ENCODE data around the gene PRAME.
"Not testable (repeated sequence)": the region's sequence is repeated elsewhere in the genome, so short reads cannot be mapped to it uniquely, and the experiment has no call there.

The PRAME gene

GRCh38 chr22:22550789-22551434 lies 8.2 kb downstream of the PRAME start:
- DNase-seq (ENCODE audit: low spot score) = no peak

GRCh38 chr22:22548910-22549309 lies 10.2 kb downstream of the PRAME start:
- DNase-seq (ENCODE audit: low spot score) = no peak

- no peak for DNase-seq (ENCODE audit: low spot score)
Measured at GRCh38 chr22:22548317-22548716, 10.7 kb downstream of the PRAME start.

GRCh38 chr22:22547692-22548300 lies 11.3 kb downstream of the PRAME start:
- DNase-seq (ENCODE audit: low spot score) = no peak

GRCh38 chr22:22547226-22547625 lies 11.8 kb downstream of the PRAME start:
- no peak for DNase-seq (ENCODE audit: low spot score)

GRCh38 chr22:22546490-22546889 lies 12.6 kb downstream of the PRAME start:
- DNase-seq (ENCODE audit: low spot score) = no peak

- no peak for DNase-seq (ENCODE audit: low spot score)
Measured at GRCh38 chr22:22545084-22545483, 14.0 kb downstream of the PRAME start.

- no peak for DNase-seq (ENCODE audit: low spot score)
Measured at GRCh38 chr22:22538226-22538989, 20.7 kb downstream of the PRAME start.

- DNase-seq (ENCODE audit: low spot score) = no peak
Measured at GRCh38 chr22:22536916-22537315, 22.1 kb downstream of the PRAME start.

GRCh38 chr22:22536515-22536914 lies 22.6 kb downstream of the PRAME start:
- DNase-seq (ENCODE audit: low spot score) = no peak

GRCh38 chr22:22535662-22536061 lies 23.4 kb downstream of the PRAME start:
- no peak for DNase-seq (ENCODE audit: low spot score)

GRCh38 chr22:22534604-22535415 lies 24.3 kb downstream of the PRAME start:
- DNase-seq (ENCODE audit: low spot score) = no peak

- DNase-seq (ENCODE audit: low spot score) = no peak
Measured at GRCh38 chr22:22533863-22534262, 25.2 kb downstream of the PRAME start.

GRCh38 chr22:22533417-22533816 lies 25.6 kb downstream of the PRAME start:
- no peak for DNase-seq (ENCODE audit: low spot score)

GRCh38 chr22:22532547-22533071 lies 26.5 kb downstream of the PRAME start:
- not testable (repeated sequence) for DNase-seq (ENCODE audit: low spot score)

- DNase-seq (ENCODE audit: low spot score) = no peak
Measured at GRCh38 chr22:22531770-22532546, 27.1 kb downstream of the PRAME start.

GRCh38 chr22:22528780-22529179 lies 30.3 kb downstream of the PRAME start:
- no peak for DNase-seq (ENCODE audit: low spot score)

- DNase-seq (ENCODE audit: low spot score) = no peak
Measured at GRCh38 chr22:22527312-22527711, 31.8 kb downstream of the PRAME start.

- no peak for DNase-seq (ENCODE audit: low spot score)
Measured at GRCh38 chr22:22526125-22526912, 32.7 kb downstream of the PRAME start.

GRCh38 chr22:22523494-22523893 lies 35.6 kb downstream of the PRAME start:
- DNase-seq (ENCODE audit: low spot score) = no peak

GRCh38 chr22:22521631-22522030 lies 37.4 kb downstream of the PRAME start:
- DNase-seq (ENCODE audit: low spot score) = no peak

All from RKO (cell line).